PC-3 (cell line): ENCODE data around the gene SYT15. TPM values are rescaled to one million over a fixed set of nuclear protein-coding genes. Genes with fewer than 3 reads are reported as not detected.

Experiments
- ATAC-seq: fragments of 200-7000 bp; cut with Tn5 transposase; 2 replicates; pipeline ENCODE4 v1.9.1; 2020; ENCODE audit warnings: mild to moderate bottlenecking, moderate library complexity
- BruUV-seq: library from RNA; stranded (reverse); fragments of 400-500 nt; replicated peaks from 2 replicates; lab custom pipeline; 2021; lab: Mats Ljungman, UMichigan
- CTCF ChIA-PET: fragments of 300-600 bp; sonication (Branson Sonifier 250); formaldehyde crosslinking; loops from one replicate; lab custom pipeline; 2022; ENCODE audit warnings: antibody characterized with exemption; lab: Charles Lee
- POLR2A ChIA-PET: fragments of 300-600 bp; sonication (Branson Sonifier 250); formaldehyde crosslinking; loops from one replicate; lab custom pipeline; 2022; ENCODE audit warnings: antibody characterized with exemption; ENCODE audit not compliant: unreplicated experiment; lab: Charles Lee
- DNase-seq: peaks from one replicate; pipeline ENCODE4 v3.0.0-alpha.2; 2015
- H2AFZ ChIP-seq: fragments of 300-600 bp; sonication (generic); 2 replicates; pipeline ENCODE4 v1.6.0; 2016; ENCODE audit warnings: antibody characterized with exemption, low read length
- H3F3A ChIP-seq: fragments of 300-600 bp; sonication (generic); one replicate; pipeline ENCODE4 v1.6.0; 2017; ENCODE audit warnings: antibody characterized with exemption, low read length, control low read depth, mild to moderate bottlenecking; ENCODE audit not compliant: unreplicated experiment
- H3K27ac ChIP-seq: fragments of 300-600 bp; sonication (generic); 2 replicates; pipeline ENCODE4 v1.5.1; 2016; ENCODE audit warnings: mild to moderate bottlenecking, low read length
- H3K27me3 ChIP-seq: fragments of 300-600 bp; sonication (generic); 2 replicates; pipeline ENCODE4 v1.6.1; 2016; ENCODE audit warnings: low read length, mixed read lengths
- H3K36me3 ChIP-seq: fragments of 300-600 bp; sonication (generic); 2 replicates; pipeline ENCODE4 v1.6.1; 2016; ENCODE audit warnings: low read depth, mixed run types, low read length, mixed read lengths
- H3K4me1 ChIP-seq: fragments of 300-600 bp; sonication (generic); 2 replicates; pipeline ENCODE4 v1.5.1; 2016; ENCODE audit warnings: low read length; ENCODE audit not compliant: insufficient read depth
- H3K4me2 ChIP-seq: fragments of 300-600 bp; sonication (generic); 2 replicates; pipeline ENCODE4 v1.6.0; 2016; ENCODE audit warnings: low read length
- H3K4me3 ChIP-seq: fragments of 300-600 bp; sonication (generic); 2 replicates; pipeline ENCODE4 v1.5.1; 2016; ENCODE audit warnings: mild to moderate bottlenecking, low read length, mixed read lengths
- H3K79me2 ChIP-seq: fragments of 300-600 bp; sonication (generic); 2 replicates; pipeline ENCODE4 v1.6.1; 2017; ENCODE audit warnings: low read length, mixed read lengths
- H3K9ac ChIP-seq: fragments of 300-600 bp; sonication (generic); 2 replicates; pipeline ENCODE4 v1.6.0; 2016; ENCODE audit warnings: mild to moderate bottlenecking, low read length
- H3K9me2 ChIP-seq: fragments of 300-600 bp; sonication (generic); replicated peaks from 2 replicates; pipeline ENCODE4 v1.6.1; 2016; ENCODE audit warnings: mixed run types, low read length, mixed read lengths
- H3K9me3 ChIP-seq: fragments of 300-600 bp; sonication (generic); 2 replicates; pipeline ENCODE4 v1.6.1; 2016; ENCODE audit warnings: low read length, mixed read lengths
- H4K20me1 ChIP-seq: fragments of 300-600 bp; sonication (generic); 2 replicates; pipeline ENCODE4 v1.6.1; 2016; ENCODE audit warnings: low read length, mixed read lengths
- CTCF ChIP-seq: fragments of 300-600 bp; sonication (generic); conservative IDR thresholded peaks from 2 replicates; pipeline ENCODE4 v1.5.1; 2017; ENCODE audit warnings: antibody characterized with exemption, low read depth, mild to moderate bottlenecking, low read length
- EZH2 ChIP-seq: fragments of 300-600 bp; sonication (generic); IDR thresholded peaks from one replicate; pipeline ENCODE4 v1.6.1; 2017; ENCODE audit warnings: antibody characterized with exemption, mild to moderate bottlenecking, low read length; ENCODE audit not compliant: unreplicated experiment
- EZH2phosphoT487 ChIP-seq: fragments of 300-600 bp; sonication (generic); IDR thresholded peaks from 2 replicates; pipeline ENCODE4 v1.6.1; 2018; ENCODE audit warnings: mild to moderate bottlenecking, antibody characterized with exemption, low read length, borderline replicate concordance
- intact Hi-C: fragments of 100-400 bp; cut with micrococcal nuclease; formaldehyde crosslinking; loops from 2 replicates; pipeline ENCODE4 v1.9.0; 2023
- total RNA-seq: library from RNA; depleted of rRNA; stranded (reverse); fragments of >200 nt; gene quantifications from 2 replicates; pipeline ENCODE4 v1.2.3, GENCODE V29; 2014

Gene SYT15
- total RNA-seq, 1 experiment from 2014 or later, result not detected

DNA sequence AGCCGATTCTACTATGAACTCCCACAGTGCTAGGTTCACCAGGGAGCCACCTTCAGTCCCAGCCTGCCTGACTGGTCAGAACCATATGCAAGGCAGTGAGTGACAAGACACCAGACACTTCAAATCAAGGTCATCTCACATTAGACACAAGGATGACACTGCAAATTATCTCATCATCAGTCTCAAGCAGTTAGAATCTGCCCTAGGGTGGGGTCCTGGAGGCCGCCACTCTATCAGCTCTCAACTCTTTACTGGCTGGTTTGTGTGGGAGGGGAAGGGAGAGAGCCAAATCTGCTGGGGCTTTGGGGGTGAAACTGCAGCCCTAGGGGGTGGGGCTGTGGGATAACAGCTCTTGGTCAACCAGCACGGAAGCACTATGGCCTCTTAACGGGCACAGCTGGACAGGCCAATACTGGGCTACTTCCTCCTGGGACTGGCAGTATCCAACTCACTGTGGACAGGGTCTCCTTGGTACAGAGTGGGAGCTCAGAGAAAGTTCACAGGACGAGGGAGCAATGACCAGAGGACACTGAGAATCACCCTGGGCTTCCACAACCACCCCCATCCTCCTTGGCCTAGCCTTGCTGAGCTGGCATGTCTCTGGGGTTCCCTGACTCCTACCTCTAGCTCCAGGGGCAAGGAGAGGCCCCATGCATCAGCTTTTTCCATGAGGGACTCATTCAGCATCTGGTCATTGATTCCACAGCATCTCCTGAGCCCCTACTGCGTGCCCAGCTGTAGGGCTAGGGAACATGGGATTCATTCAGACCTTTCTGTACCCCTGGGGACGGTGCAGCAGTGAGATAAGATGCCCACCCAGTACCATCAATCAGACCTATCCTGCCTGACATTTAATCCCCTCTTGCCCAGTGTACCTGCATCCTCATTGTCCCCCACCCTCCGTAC, 27.9 kb upstream of the SYT15 start:
- H3K27ac ChIP-seq, result no peak overlapping the region
- no peaks in the 10 kb centered on the region for H3K9me3 ChIP-seq
- no peak overlapping the region for H3K9ac ChIP-seq
- peaks cover 8% of the 10 kb centered on the region; the same call in 1 of the 2 replicates for H3K4me1 ChIP-seq
- H4K20me1 ChIP-seq, result no peaks in the 10 kb centered on the region
- CTCF ChIA-PET, result no interaction called here
- no peaks in the 10 kb centered on the region for H3K36me3 ChIP-seq
- no peak for ATAC-seq
- intact Hi-C loops, result no loop called here
- no peaks in the 10 kb centered on the region for H3K9me2 ChIP-seq
- no peak overlapping the region for H3K4me2 ChIP-seq
- H3F3A ChIP-seq, result no peaks in the 10 kb centered on the region
- H3K79me2 ChIP-seq, result no peaks in the 10 kb centered on the region
- TF ChIP-seq EZH2 (no peak), EZH2phosphoT487 (no peak)
- no TSS peak for BruUV-seq
- H3K4me3 ChIP-seq, result no peak overlapping the region
- H3K27me3 ChIP-seq, result no peaks in the 10 kb centered on the region
- POLR2A ChIA-PET, result no interaction called here
- DNase-seq, result no peak
- no peak overlapping the region for H2AFZ ChIP-seq

- peaks cover 2% of the 10 kb centered on the region; the same call in 1 of the 2 replicates for H3K4me1 ChIP-seq
- no peak overlapping the region for H3K9ac ChIP-seq
- intact Hi-C loops, result no loop called here
- ChIA-PET POLR2A (interaction anchor here (0.6 kb wide), 1 partner anchor 229 kb away, joined by 6 read pairs; no protein-coding TSS in a partner anchor), CTCF (no interaction called here)
- no peaks in the 10 kb centered on the region for H3K36me3 ChIP-seq
- no peaks in the 10 kb centered on the region for H3K27me3 ChIP-seq
- no peaks in the 10 kb centered on the region for H3F3A ChIP-seq
- H2AFZ ChIP-seq, result no peak overlapping the region
- ATAC-seq (no peak), DNase-seq (no peak)
- no peaks in the 10 kb centered on the region for H3K79me2 ChIP-seq
- H4K20me1 ChIP-seq, result no peaks in the 10 kb centered on the region
- H3K4me2 ChIP-seq, result no peak overlapping the region
- H3K27ac ChIP-seq, result no peak overlapping the region
- no TSS peak for BruUV-seq
- H3K9me2 ChIP-seq, result no peaks in the 10 kb centered on the region
- TF ChIP-seq EZH2phosphoT487, result no peak
- no peak for TF ChIP-seq CTCF
- TF ChIP-seq EZH2, result no peak
- no peak overlapping the region for H3K4me3 ChIP-seq
- no peaks in the 10 kb centered on the region for H3K9me3 ChIP-seq
Observed at GRCh38 chr10:46551701-46552525, 27.0 kb upstream of the SYT15 start.

GRCh38 chr10:46552526-46553237, 26.2 kb upstream of the SYT15 start:
- Histone ChIP-seq H3F3A (no peaks in the 10 kb centered on the region), H3K36me3 (no peaks in the 10 kb centered on the region), H3K4me3 (no peak overlapping the region), H4K20me1 (no peaks in the 10 kb centered on the region), H3K9me2 (no peaks in the 10 kb centered on the region), H3K27me3 (no peaks in the 10 kb centered on the region), H3K4me1 (no peaks in the 10 kb centered on the region), H2AFZ (no peak overlapping the region), H3K79me2 (no peaks in the 10 kb centered on the region), H3K9ac (no peak overlapping the region), H3K9me3 (no peaks in the 10 kb centered on the region), H3K4me2 (no peak overlapping the region), H3K27ac (no peak overlapping the region)
- DNase-seq (no peak), ATAC-seq (no peak)
- intact Hi-C loops, result no loop called here
- POLR2A ChIA-PET, result interaction anchor here (0.6 kb wide), 1 partner anchor 230 kb away, joined by 6 read pairs; no protein-coding TSS in a partner anchor
- TF ChIP-seq CTCF, result no peak
- no peak for TF ChIP-seq EZH2
- no peak for TF ChIP-seq EZH2phosphoT487
- CTCF ChIA-PET, result no interaction called here
- BruUV-seq, result no TSS peak
